HG03575 (cell line): ENCODE measurements around the gene VSTM2A.

Experiments
- ATAC-seq: cut with Tn5 transposase; IDR thresholded peaks from one replicate; pipeline ENCODE4 v1.9.1; 2021; ENCODE audit not compliant: unreplicated experiment, insufficient number of reproducible peaks, low FRiP score; ENCODE audit errors: extremely low read depth

Gene VSTM2A

GRCh38 chr7:54591404-54592386 is 49.5 kb downstream of the VSTM2A start:
- no peak for ATAC-seq

- peak; percentile 93 for ATAC-seq
Observed at GRCh38 chr7:54596747-54597146, 54.6 kb downstream of the VSTM2A start.

GRCh38 chr7:54615537-54615936 is 73.4 kb downstream of the VSTM2A start:
- ATAC-seq = no peak
